Right atrium auricular region (tissue), 2 donors: Measurements from ENCODE around the gene SLBP. TPM values are rescaled to one million over a fixed set of nuclear protein-coding genes. Genes with fewer than 3 reads are reported as not detected.

Experiments
- DNase-seq: peaks from one replicate; pipeline ENCODE4 v3.0.0-alpha.2; 2019; ENCODE audit warnings: low spot score
- H3K27ac ChIP-seq, 2 donors: fragments of 200-600 bp; sonication (generic); 1 replicate in 1 of 2; 2 replicates in 1 of 2; pipeline ENCODE4 v1.5.1; 2016 to 2019
- H3K27me3 ChIP-seq, 2 donors: fragments of 200-600 bp; sonication (generic); one replicate each; pipeline versions ENCODE4 v1.5.1 to v1.6.0; 2017 to 2019
- H3K36me3 ChIP-seq: fragments of 200-600 bp; sonication (generic); one replicate; pipeline ENCODE4 v1.5.1; 2016
- H3K4me1 ChIP-seq, 2 donors: fragments of 200-600 bp; sonication (generic); one replicate each; pipeline versions ENCODE4 v1.5.1 to v1.6.0; 2017 to 2019
- H3K4me3 ChIP-seq, 2 donors: fragments of 200-600 bp; sonication (generic); 1 replicate in 1 of 2; 2 replicates in 1 of 2; pipeline ENCODE4 v1.5.1; 2017 to 2019; ENCODE audit warnings: mild to moderate bottlenecking in 1 of 2, moderate library complexity in 1 of 2
- H3K9me3 ChIP-seq, 2 donors: fragments of 200-600 bp; sonication (generic); one replicate each; pipeline ENCODE4 v1.5.1; 2019
- CTCF ChIP-seq, 2 donors: fragments of 200-600 bp; sonication (generic); IDR thresholded peaks; one replicate each; pipeline ENCODE4 v1.5.1; 2019; ENCODE audit warnings: antibody characterized with exemption in 2 of 2
- total RNA-seq, 2 donors: library from RNA; depleted of rRNA; stranded (reverse); fragments of >200 nt; gene quantifications; one replicate each; pipeline ENCODE4 v1.1.0, GENCODE V29; 2016

Gene SLBP
- total RNA-seq, 2 donors from 2014 or later: 15.6 to 20.1 TPM

- H3K36me3 ChIP-seq: peaks cover 66% of the 10 kb centered on the region
These were observed 20.3 kb downstream of the SLBP start for GRCh38 chr4:1691737-1692373.

GRCh38 chr4:1690698-1691097 is 21.4 kb downstream of the SLBP start:
- Histone ChIP-seq H3K27ac (no peak overlapping the region), H3K4me3 (no peak overlapping the region), H3K36me3 (peaks cover 54% of the 10 kb centered on the region), H3K9me3 (no peaks in the 10 kb centered on the region), H3K4me1 (no peaks in the 10 kb centered on the region), H3K27me3 (no peaks in the 10 kb centered on the region)
- no peak for DNase-seq
- no peak for TF ChIP-seq CTCF (IDR thresholded peaks at IDR 0.05)

More at GRCh38 chr4:1691737-1692373, 20.3 kb downstream of the SLBP start:
- no peak overlapping the region for H3K27ac ChIP-seq
- no peak for TF ChIP-seq CTCF (IDR thresholded peaks at IDR 0.05)
- H3K4me1 ChIP-seq: no peaks in the 10 kb centered on the region
- no peaks in the 10 kb centered on the region for H3K27me3 ChIP-seq
- no peaks in the 10 kb centered on the region for H3K9me3 ChIP-seq
- DNase-seq: no peak
- H3K4me3 ChIP-seq: no peak overlapping the region

GRCh38 chr4:1686440-1687036 is 25.6 kb downstream of the SLBP start:
- Histone ChIP-seq H3K4me1 (peaks cover 0 to 14% of the 10 kb centered on the region in 2 donors), H3K27me3 (no peaks in the 10 kb centered on the region), H3K27ac (no peak overlapping the region), H3K4me3 (no peak overlapping the region), H3K9me3 (no peaks in the 10 kb centered on the region), H3K36me3 (peaks cover 12% of the 10 kb centered on the region)
- DNase-seq: no peak
- TF ChIP-seq CTCF (IDR thresholded peaks at IDR 0.05): no peak

GRCh38 chr4:1685235-1686150 is 26.6 kb downstream of the SLBP start:
- Histone ChIP-seq H3K4me3 (no peak overlapping the region), H3K36me3 (peaks cover 2% of the 10 kb centered on the region), H3K4me1 (peaks cover 0 to 14% of the 10 kb centered on the region in 2 donors), H3K27ac (peak overlapping the region in 1 of 2 donors; percentile 35), H3K9me3 (no peaks in the 10 kb centered on the region), H3K27me3 (no peaks in the 10 kb centered on the region)
- no peak for TF ChIP-seq CTCF (IDR thresholded peaks at IDR 0.05)
- DNase-seq: no peak

- Histone ChIP-seq H3K27ac (peak overlapping the region; percentile 72), H3K9me3 (no peaks in the 10 kb centered on the region), H3K27me3 (no peaks in the 10 kb centered on the region), H3K4me1 (peaks cover 0 to 14% of the 10 kb centered on the region in 2 donors), H3K4me3 (peak overlapping the region; percentile 42 to 77), H3K36me3 (no peaks in the 10 kb centered on the region)
- no peak for TF ChIP-seq CTCF (IDR thresholded peaks at IDR 0.05)
- no peak for DNase-seq
These were observed 27.4 kb downstream of the SLBP start for GRCh38 chr4:1684506-1685234.
